GM15510 (cell line): ENCODE results near the gene SUN5.

Experiments
- POLR2A ChIP-seq: IDR thresholded peaks from 3 replicates; pipeline ENCODE4 v1.6.1; 2011; ENCODE audit warnings: borderline replicate concordance; ENCODE audit not compliant: insufficient read length; ENCODE audit errors: extremely low read depth

The SUN5 gene

DNA sequence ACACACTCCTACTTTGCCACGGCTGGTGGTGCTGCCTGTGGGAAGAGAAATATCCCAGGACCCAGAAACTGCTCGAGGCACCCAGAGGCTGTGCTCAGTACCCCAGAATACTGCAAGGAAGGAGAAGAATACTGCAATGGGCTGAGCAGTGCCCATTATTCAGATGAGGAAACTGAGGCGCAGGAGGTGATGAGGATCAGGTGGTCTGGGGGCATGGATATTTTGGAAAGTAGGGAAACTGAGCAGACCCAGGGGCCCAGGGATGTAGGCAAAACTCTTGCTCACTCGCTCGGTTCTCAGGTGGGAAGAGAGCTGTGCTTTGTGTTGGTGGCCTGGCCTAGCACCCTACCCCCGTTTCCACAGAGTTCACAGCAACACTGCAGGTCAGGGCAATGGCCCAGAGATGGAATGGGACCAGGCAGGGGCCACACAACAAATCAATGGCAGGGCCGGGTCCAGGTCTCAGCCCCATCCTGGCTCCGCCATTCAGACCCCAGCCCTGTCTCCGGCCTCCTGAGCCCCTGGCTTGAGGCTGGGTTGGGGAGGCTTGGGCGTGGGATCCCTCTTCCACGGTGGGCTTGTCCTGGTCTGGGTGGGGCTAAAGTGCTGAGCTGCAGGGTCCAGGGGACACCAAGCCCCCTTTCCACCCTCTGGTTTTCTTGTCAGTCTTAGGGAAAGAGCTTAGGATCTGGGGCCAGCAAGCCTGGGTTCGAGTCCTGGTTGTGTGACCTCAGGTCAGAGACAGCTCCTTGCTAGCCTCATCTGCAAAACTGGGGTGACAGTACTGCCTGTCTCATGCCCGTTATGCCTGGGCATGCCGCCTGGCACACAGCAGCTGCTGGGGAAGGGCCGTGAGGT, 33.9 kb downstream of the SUN5 start:
- TF ChIP-seq POLR2A: no peak

DNA sequence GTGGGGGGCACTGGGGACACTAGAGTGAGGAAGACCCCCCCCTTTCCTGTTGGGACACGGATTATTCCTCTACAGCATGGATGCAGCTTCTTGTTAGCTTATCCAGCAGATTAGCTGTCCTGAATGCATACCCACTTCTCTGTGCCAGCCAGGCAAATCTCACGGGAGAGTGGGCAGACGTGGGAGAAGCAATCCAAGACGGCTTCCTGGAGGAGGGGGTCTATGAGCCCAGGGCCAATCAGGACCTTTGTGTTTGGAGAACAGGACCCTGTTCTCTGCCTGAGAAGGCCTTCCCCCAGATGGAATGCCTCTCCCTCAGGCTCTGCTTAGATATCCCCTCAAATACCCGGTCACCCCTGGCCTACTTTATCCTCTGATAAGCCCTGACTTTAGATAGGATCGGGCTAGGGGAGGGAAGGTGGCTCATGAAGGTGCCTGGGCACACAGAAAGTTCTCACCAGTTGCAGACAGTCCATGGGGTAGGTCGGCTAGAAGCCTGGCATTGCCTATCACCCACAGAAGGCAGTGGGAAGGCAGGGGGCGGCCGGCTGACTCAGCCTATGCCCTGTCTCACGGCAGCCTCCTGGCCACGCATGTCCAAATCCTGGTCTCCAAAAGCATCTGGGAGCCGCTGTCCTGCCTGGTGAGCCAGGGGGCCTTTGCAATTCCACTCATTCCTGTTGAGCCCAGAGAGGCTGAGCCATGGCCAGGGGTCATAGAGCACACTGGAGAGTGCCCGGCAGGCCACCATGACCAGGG, 34.7 kb downstream of the SUN5 start:
- no peak for TF ChIP-seq POLR2A

DNA sequence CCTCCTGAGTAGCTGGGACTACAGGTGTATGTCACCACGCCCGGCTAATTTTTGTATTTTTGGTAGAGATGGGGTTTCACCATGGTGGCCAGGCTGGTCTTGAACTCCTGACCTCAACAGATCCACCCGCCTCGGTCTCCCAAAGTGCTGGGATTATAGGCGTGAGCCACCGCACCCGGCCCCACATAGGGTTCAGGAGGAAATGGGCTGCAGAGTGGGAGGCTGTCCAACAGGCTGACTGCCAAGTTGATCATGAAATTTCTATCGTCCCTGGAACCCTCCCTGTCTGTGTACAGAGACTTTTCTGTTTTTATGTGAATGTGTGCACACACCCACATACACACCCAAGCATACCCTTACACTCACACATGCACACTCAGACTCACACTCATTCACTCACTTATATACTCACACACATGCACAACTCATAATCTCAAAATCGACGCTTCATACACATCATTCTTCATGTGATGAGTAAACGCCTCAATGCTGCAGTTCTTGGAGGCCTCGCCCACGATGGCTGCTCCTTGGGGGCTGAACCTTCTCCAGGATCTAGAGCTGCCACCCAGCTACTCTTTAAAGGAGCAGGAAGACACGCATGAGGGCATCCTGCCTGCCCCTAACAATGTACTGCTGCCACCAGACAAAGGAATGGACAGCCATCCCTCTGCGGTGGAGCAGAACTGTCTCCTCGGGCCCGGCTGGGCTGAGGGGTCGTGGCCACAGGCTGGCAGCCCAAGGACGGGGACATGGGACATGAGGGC, 35.6 kb downstream of the SUN5 start:
- TF ChIP-seq POLR2A: no peak

DNA sequence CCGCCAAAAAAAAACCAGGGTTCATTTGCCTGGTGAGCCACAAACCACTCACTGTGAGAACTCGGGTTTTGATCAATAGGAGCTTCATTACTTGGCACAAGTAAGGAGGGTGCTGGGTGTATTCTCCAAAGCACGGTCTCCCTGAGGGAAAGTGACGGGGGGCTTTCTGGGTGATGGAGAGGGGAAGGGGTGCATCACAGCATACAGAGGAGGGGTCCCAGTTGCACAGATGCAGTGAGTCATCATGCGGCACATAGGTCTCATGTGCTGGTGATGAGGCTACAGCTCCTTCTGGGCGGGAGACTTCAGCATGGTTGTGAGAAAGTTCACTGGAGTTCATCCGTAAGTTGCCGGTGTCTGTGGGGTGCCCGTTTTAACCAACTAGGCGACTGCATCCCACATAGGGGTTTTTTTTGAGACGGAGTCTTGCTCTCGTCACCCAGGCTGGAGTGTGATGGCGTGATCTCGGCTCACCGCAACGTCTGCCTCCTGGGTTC, 36.2 kb downstream of the SUN5 start:
- no peak for TF ChIP-seq POLR2A

DNA sequence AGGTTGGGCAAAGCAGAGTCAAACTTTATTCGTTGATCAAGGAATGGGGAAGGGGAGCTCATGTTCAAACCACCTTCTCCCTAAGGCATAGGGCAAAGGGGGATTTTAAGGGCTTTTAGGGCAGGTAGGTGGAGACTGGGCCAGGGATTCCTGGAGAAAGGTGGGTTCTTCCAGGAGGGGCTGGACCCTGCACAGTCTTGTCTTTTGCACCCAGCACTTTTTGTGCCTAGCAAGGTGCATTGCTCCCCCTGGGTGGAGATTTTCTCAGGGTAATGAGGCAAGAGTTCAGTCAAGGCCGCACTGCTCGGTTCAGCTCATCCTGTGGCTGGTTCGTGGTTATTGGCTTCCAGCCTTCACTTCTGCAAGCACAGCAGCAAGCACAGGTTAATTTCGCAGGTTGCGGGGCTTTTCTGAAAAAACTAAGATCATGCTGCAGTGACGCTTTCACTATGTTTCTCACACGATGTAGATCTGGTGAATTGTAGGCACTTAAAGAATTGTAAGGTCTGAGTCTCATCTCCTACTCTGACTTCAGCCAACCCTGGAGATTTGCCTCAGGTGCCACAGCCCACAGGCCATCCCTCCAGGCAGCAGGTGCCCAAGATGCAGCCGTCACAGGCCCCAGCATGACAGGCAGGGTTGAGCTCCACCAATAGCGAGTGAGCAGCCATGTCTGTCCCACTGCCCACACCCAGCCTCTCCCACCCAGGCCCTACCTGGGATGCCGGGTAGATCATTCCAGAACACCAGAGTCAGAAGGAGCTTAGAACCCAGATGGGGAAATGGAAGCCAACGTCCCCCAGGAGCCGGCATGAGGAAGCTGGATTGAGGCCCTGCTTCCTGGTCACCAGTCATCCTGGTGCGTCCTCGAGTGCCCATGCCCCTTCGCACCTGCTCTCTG, 37.1 kb downstream of the SUN5 start:
- no peak for TF ChIP-seq POLR2A

DNA sequence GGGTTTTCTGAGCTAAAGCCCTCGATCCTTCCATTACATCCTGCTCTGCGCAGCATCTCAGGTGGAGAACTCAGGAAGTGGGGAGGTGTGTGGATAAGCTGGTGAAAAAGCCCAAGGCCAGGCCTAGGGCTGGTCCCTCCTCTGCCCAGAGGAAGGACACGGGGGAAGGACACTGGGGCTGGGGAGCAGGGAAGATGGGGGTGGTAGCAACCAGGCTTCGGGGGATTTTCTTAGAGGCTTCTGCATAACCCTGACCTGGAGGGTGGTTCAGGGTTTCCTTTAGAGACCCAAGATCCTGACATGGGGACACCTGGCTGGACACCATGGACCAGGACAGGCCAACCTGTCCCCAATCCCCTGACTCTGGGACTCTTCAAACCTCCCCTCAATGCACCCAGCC, 37.9 kb downstream of the SUN5 start:
- TF ChIP-seq POLR2A: no peak

DNA sequence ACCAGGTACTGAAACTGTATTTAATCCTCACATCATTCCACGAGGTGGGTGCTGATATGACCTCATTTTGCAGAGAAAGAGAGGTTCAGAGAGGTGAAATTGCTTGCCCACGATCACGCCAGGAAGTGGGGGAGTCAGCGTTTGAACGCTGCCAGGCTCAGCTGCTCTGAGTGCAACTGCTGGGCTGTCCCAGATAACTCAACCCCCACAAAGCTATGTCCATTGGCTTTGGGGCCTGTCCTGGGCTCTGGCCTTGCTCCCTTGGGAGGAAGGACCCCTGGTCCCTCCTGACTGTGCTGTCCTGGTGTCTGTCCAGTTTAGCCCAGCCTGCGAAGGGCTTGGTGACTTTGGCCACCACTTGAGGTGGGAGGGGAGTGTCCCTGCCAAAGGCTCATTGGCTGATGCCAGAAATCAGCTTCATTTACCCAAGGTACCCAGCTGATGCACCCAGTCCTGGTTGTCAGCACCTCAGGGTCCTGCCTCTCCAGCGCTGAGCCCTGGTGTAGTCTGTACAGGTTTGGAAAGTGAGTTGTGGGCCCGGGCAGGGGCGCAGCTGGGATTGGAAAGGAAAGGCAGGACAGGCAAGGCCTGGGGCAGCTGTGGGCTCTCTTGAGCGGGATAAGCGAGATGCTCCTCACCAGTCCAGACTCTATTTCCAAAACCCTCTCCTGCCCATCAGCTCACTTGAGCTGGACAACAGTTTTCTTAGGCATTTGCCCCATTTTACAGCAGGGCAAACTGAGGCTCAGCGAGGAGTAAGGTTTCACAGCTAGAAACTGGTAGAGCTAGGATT, 38.5 kb downstream of the SUN5 start:
- no peak for TF ChIP-seq POLR2A

DNA sequence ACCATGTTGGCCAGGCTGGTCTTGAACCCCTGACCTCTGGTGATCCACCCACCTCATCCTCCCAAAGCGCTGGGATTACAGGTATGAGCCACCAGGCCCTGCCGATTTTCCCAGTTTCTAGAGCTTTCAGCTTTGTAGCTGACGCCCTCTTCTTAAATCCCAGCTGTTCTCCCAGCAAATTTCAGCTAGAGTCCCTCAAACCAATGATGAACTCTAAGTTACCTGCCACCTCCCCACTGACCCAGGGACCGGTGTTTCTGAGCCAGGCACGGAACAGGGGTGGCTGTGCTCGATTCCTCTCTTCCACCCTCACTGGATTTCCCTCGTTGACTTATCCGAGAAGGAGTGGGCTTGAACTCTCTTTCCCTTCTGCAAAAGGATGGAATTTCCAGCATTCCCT, 39.1 kb downstream of the SUN5 start:
- TF ChIP-seq POLR2A: no peak

DNA sequence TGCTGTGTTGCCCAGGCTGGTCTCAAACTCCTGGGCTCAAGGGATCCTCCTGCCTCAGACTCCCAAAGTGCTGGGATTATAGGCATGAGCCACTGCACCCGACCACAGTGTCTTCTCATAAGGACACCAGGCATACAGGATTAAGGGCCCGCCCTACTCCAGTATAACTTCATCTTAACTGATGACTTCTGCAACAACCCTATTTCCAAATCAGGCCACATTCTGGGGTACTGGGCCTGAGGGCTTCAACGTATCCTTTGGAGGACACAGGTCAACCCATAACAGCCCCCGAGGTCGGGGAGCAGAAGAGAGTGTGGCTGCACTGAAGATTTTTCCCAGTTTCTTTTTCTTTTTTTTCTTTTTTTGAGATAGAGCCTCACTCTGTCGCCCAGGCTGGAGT, 39.7 kb downstream of the SUN5 start:
- no peak for TF ChIP-seq POLR2A

DNA sequence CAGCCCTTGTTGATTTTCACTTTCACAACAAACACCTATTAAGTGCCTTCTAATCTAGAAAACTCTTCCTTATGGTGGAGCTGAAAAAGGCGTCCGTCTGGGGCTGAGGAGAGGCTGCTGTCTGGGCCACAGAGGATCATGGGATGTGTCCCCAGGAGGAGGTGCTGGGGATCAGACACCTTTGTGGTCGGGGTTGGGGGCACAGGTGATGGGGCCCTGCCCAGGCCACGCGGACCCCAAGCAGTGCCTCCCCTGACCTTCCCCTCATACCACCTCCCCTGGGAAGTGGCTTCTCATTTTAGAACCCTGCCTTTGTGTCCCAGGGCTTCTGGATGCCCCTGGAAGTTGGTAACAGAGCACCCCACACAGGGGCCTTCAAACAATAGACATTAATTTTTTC, 41.1 kb downstream of the SUN5 start:
- no peak for TF ChIP-seq POLR2A

DNA sequence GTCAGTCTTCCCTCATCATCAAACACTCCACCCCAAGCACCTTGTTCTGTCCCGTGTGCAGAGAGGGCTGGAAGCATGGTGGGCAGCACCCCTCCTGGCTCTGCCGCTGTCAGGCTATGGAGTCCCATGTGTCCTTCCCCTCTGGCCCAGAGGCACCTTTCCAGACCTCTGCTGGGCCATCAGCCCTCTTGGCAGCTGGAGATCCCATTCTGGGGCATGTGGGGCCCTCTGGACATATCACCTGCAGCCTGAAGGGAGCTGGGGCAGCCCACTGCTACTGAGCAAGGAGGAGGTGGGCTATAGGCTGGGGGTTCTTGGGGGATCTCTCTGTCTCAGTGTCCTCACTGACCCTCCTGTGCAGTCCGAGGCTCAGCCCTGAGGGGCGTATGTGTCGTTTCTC, 42.2 kb downstream of the SUN5 start:
- no peak for TF ChIP-seq POLR2A

DNA sequence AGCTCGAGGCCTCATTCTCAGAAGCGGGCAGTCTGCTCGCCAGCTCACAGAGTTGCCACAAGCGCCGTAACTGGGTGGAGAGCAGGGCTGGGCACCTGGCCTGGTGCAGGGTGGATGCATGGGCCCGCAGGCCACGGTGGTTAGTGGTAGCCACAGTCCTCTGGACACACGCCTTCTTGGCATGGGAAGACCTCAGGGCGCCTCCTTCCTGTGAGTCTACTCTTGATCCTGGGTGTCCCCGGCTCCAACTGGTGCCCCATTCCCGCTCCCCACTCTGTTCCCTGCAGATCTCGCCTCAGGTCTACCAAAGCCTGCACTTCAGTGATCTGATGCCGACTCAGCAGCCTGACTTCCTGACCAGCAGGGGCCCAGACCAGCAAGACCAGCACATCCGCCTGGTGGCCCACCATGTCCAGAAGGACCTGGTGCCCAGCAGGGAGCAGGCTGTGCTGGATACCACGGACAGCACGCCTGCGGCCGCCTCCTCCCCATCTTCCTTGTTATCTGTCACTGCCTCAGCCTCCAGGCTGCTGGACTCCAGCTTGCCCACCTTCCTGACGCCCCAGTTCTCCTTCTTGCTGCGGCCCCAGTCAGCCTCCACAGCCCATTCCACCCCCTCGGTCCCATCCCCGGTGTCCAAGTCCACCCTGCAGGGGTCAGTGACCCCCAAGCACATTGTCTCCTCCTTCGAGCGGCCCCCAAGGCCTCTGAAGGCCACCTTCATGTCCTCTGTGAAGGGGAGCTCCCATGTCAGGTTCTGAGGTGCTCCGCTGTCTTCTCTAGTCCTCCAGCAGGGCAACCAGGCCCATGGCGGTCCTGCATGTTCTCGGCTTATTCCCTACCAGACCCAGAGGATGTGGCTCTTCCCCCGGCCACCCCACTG, 43.1 kb downstream of the SUN5 start:
- no peak for TF ChIP-seq POLR2A

DNA sequence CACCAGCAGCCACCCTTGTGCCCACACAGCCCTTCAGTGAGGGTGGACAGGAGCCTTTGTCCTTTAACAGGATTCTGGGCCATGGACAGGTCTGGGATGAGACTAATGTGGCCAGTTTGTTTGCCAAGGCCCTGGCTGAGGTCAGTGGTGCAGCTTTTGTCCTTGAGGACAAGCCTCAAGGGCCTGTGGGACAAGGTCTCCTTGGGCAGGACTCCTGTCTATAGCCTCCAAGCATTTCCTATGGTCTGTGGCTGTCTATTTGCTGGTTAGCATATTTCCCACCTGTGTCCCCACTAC, 44.1 kb downstream of the SUN5 start:
- no peak for TF ChIP-seq POLR2A
